ENCODE results near the gene KCNJ8.
"Not testable (repeated sequence)": the region's sequence is repeated elsewhere in the genome, so short reads cannot be mapped to it uniquely, and the experiment has no call there.

Gene KCNJ8

GRCh38 chr12:21774358-21775132 is at the start of gene KCNJ8:
KCNJ8 (minus strand) TSS chr12:21774706; CDS start chr12:21773616, 1,090 bp downstream.
- no peak for DNase-seq

GRCh38 chr12:21823581-21823980 is 49.1 kb upstream of the KCNJ8 start:
- no peak for DNase-seq

- DNase-seq, result no peak
Measured at GRCh38 chr12:21819678-21820077, 45.2 kb upstream of the KCNJ8 start.

GRCh38 chr12:21819236-21819635 is 44.7 kb upstream of the KCNJ8 start:
- DNase-seq, result no peak

- DNase-seq, result no peak
Measured at GRCh38 chr12:21818627-21819026, 44.1 kb upstream of the KCNJ8 start.

GRCh38 chr12:21815306-21816062 is 41.0 kb upstream of the KCNJ8 start:
- DNase-seq, result no peak

GRCh38 chr12:21814814-21815213 is 40.3 kb upstream of the KCNJ8 start:
- no peak for DNase-seq

GRCh38 chr12:21814327-21814726 is 39.8 kb upstream of the KCNJ8 start:
- no peak for DNase-seq

GRCh38 chr12:21813751-21814150 is 39.2 kb upstream of the KCNJ8 start:
- DNase-seq, result no peak

GRCh38 chr12:21813125-21813524 is 38.6 kb upstream of the KCNJ8 start:
- DNase-seq, result no peak

GRCh38 chr12:21812340-21812739 is 37.8 kb upstream of the KCNJ8 start:
- not testable (repeated sequence) for DNase-seq

GRCh38 chr12:21809100-21809499 is 34.6 kb upstream of the KCNJ8 start:
- DNase-seq, result no peak

- no peak for DNase-seq
Measured at GRCh38 chr12:21806255-21806654, 31.7 kb upstream of the KCNJ8 start.

GRCh38 chr12:21801522-21802288 is 27.2 kb upstream of the KCNJ8 start:
- DNase-seq, result no peak

- DNase-seq, result no peak
Measured at GRCh38 chr12:21800011-21800410, 25.5 kb upstream of the KCNJ8 start.

- DNase-seq, result no peak
Measured at GRCh38 chr12:21797539-21797938, 23.0 kb upstream of the KCNJ8 start.

- DNase-seq, result no peak
Measured at GRCh38 chr12:21795648-21796328, 21.3 kb upstream of the KCNJ8 start.

- not testable (repeated sequence) for DNase-seq
Measured at GRCh38 chr12:21794807-21795595, 20.5 kb upstream of the KCNJ8 start.

GRCh38 chr12:21789687-21790086 is 15.2 kb upstream of the KCNJ8 start:
- DNase-seq, result not testable (repeated sequence)

GRCh38 chr12:21788089-21788983 is 13.8 kb upstream of the KCNJ8 start:
- no peak for DNase-seq

- DNase-seq, result no peak
Measured at GRCh38 chr12:21786041-21786531, 11.6 kb upstream of the KCNJ8 start.

Data from KG1 (cell line).